ENCODE measurements around the gene MAGI3. TPM values are rescaled to one million over a fixed set of nuclear protein-coding genes. Genes with fewer than 3 reads are reported as not detected.
"Not testable (repeated sequence)": the region's sequence is repeated elsewhere in the genome, so short reads cannot be mapped to it uniquely, and the experiment has no call there.

The MAGI3 gene
- total and polyA plus RNA-seq, 7 donors = 0.76 to 7.1 (median 2.9) TPM

GRCh38 chr1:113455374-113455773 lies 65.1 kb downstream of the MAGI3 start:
- DNase-seq (no peak), ATAC-seq (no peak)
- H3K27me3 ChIP-seq (ENCODE audit: insufficient read depth in 3 of 3, low read length in 2 of 3) = no peaks in the 10 kb centered on the region
- WGBS, 3 donors = 94 to 97% (median 95%) methylated on average over 1 of the region's 1 CpG
- no peak for TF ChIP-seq CTCF (IDR thresholded peaks at IDR 0.05)
- no peaks in the 10 kb centered on the region for H3K36me3 ChIP-seq (ENCODE audit: insufficient read depth in 1 of 2, low read depth in 1 of 2)
- intact Hi-C loops (cut with DNase I) = loop anchor here in 1 of 2 donors (10.0 kb wide), 1 partner anchor 311 kb away; no protein-coding TSS in a partner anchor
- no peak overlapping the region for H3K27ac ChIP-seq
- H3K4me3 ChIP-seq = no peak overlapping the region
- no peaks in the 10 kb centered on the region for H3K9me3 ChIP-seq
- no peaks in the 10 kb centered on the region for H3K4me1 ChIP-seq

- H3K4me3 ChIP-seq = no peak overlapping the region
- WGBS, 3 donors = 65 to 72% (median 70%) methylated on average over 2 of the region's 2 CpGs
Observed at GRCh38 chr1:113456967-113457366, 66.7 kb downstream of the MAGI3 start.

GRCh38 chr1:113459279-113459678 lies 69.0 kb downstream of the MAGI3 start:
- intact Hi-C loops (cut with DNase I) = loop anchor here in 1 of 2 donors (10.0 kb wide), 1 partner anchor 314 kb away; no protein-coding TSS in a partner anchor
- H3K9me3 ChIP-seq = no peaks in the 10 kb centered on the region
- no peak for TF ChIP-seq CTCF (IDR thresholded peaks at IDR 0.05)
- no peak overlapping the region for H3K27ac ChIP-seq
- H3K4me3 ChIP-seq = no peak overlapping the region
- no peaks in the 10 kb centered on the region for H3K27me3 ChIP-seq (ENCODE audit: insufficient read depth in 3 of 3, low read length in 2 of 3)
- DNase-seq = no peak
- no peak for ATAC-seq
- no peaks in the 10 kb centered on the region for H3K36me3 ChIP-seq (ENCODE audit: insufficient read depth in 1 of 2, low read depth in 1 of 2)
- H3K4me1 ChIP-seq = no peaks in the 10 kb centered on the region

More at GRCh38 chr1:113456967-113457366, 66.7 kb downstream of the MAGI3 start:
- no peaks in the 10 kb centered on the region for H3K27me3 ChIP-seq (ENCODE audit: insufficient read depth in 3 of 3, low read length in 2 of 3)
- H3K4me1 ChIP-seq = no peaks in the 10 kb centered on the region
- intact Hi-C loops (cut with DNase I) = loop anchor here in 1 of 2 donors (10.0 kb wide), 1 partner anchor 312 kb away; no protein-coding TSS in a partner anchor
- DNase-seq (no peak), ATAC-seq (peak; percentile 39 to 69 (median 63))
- no peak for TF ChIP-seq CTCF (IDR thresholded peaks at IDR 0.05)
- H3K36me3 ChIP-seq (ENCODE audit: insufficient read depth in 1 of 2, low read depth in 1 of 2) = no peaks in the 10 kb centered on the region
- no peak overlapping the region for H3K27ac ChIP-seq
- H3K9me3 ChIP-seq = no peaks in the 10 kb centered on the region

GRCh38 chr1:113467991-113468390 lies 77.7 kb downstream of the MAGI3 start:
- ATAC-seq (no peak), DNase-seq (no peak)
- TF ChIP-seq CTCF (IDR thresholded peaks at IDR 0.05) = no peak
- H3K27me3 ChIP-seq (ENCODE audit: insufficient read depth in 3 of 3, low read length in 2 of 3) = no peaks in the 10 kb centered on the region
- H3K27ac ChIP-seq = no peak overlapping the region
- intact Hi-C loops (cut with DNase I) = no loop called here
- no peak overlapping the region for H3K4me3 ChIP-seq
- no peaks in the 10 kb centered on the region for H3K4me1 ChIP-seq
- H3K9me3 ChIP-seq = peaks cover 35% of the 10 kb centered on the region
- H3K36me3 ChIP-seq (ENCODE audit: insufficient read depth in 1 of 2, low read depth in 1 of 2) = no peaks in the 10 kb centered on the region

- DNase-seq = peak in 1 of 2 donors; percentile 39
- ATAC-seq; H3K36me3 ChIP-seq (ENCODE audit: insufficient read depth in 1 of 2, low read depth in 1 of 2); H3K4me1 ChIP-seq; H3K4me3 ChIP-seq; H3K27me3 ChIP-seq (ENCODE audit: insufficient read depth in 3 of 3, low read length in 2 of 3); H3K27ac ChIP-seq; intact Hi-C loops (cut with DNase I): not testable (repeated sequence)
- 94 to 95% (median 95%) methylated on average over 10 of the region's 10 CpGs for WGBS, 3 donors
- H3K9me3 ChIP-seq = peaks cover 28% of the 10 kb centered on the region
Observed at GRCh38 chr1:113478427-113479195, 88.3 kb downstream of the MAGI3 start.
